Measurements from ENCODE around the gene TAX1BP3. TPM values are rescaled to one million over a fixed set of nuclear protein-coding genes. Genes with fewer than 3 reads are reported as not detected.

TAX1BP3 gene
- total RNA-seq, 1 experiment from 2014 or later, result 147 TPM

- Histone ChIP-seq H3K4me1 (replicated peaks; ENCODE audit: insufficient read depth) (peaks cover 11% of the 10 kb centered on the region), H2AFZ (no peak overlapping the region), H3K79me2 (ENCODE audit: low read depth) (peaks cover 34% of the 10 kb centered on the region), H4K20me1 (ENCODE audit: insufficient read depth) (peaks cover 13% of the 10 kb centered on the region), H3K27ac (no peak overlapping the region), H3K9me2 (ENCODE audit: insufficient read depth) (no peaks in the 10 kb centered on the region), H3K9me3 (ENCODE audit: insufficient read depth, low read depth) (no peaks in the 10 kb centered on the region), H3K4me3 (no peak overlapping the region), H3K27me3 (ENCODE audit: insufficient read depth, low read depth) (no peaks in the 10 kb centered on the region), H3F3A (ENCODE audit: insufficient read depth, low read depth) (peaks cover 33% of the 10 kb centered on the region), H3K36me3 (ENCODE audit: low read depth) (no peaks in the 10 kb centered on the region), H3K4me2 (no peak overlapping the region)
- DNase-seq, result no peak
- no peak for TF ChIP-seq EZH2 (IDR thresholded peaks at IDR 0.05; ENCODE audit: low read depth)
- TF ChIP-seq, protein P1, sequence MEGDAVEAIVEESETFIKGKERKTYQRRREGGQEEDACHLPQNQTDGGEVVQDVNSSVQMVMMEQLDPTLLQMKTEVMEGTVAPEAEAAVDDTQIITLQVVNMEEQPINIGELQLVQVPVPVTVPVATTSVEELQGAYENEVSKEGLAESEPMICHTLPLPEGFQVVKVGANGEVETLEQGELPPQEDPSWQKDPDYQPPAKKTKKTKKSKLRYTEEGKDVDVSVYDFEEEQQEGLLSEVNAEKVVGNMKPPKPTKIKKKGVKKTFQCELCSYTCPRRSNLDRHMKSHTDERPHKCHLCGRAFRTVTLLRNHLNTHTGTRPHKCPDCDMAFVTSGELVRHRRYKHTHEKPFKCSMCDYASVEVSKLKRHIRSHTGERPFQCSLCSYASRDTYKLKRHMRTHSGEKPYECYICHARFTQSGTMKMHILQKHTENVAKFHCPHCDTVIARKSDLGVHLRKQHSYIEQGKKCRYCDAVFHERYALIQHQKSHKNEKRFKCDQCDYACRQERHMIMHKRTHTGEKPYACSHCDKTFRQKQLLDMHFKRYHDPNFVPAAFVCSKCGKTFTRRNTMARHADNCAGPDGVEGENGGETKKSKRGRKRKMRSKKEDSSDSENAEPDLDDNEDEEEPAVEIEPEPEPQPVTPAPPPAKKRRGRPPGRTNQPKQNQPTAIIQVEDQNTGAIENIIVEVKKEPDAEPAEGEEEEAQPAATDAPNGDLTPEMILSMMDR (conservative IDR thresholded peaks at IDR 0.05), result no peak
- intact Hi-C loops (cut with micrococcal nuclease; ENCODE audit: unreplicated experiment), result no loop called here
- ChIA-PET CTCF (no interaction called here), POLR2A (ENCODE audit: unreplicated experiment) (no interaction called here)
- no TSS peak for BruUV-seq (replicated peaks)
Observed at GRCh38 chr17:3672571-3672970, 4.2 kb upstream of the TAX1BP3 start.

DNA sequence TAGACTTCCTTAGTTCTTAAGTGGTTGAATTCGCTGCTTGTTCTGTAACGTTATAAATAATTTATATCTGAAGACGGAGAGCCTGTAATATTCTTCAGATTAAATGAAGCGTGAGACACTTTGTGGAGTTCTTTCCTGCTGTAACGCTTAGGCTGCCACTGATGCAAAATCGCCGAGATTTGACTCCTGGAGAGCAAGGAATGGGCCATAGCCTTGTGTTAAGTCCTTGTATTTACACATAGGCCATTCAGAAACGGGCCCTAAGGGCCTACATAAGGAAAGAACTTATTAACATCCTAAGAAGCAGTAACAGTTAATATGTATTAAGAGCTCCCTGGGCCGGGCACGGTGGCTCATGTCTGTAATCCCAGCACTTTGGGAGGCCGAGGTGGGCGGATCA, 1.2 kb upstream of the TAX1BP3 start:
- Histone ChIP-seq H3K79me2 (ENCODE audit: low read depth) (peaks cover 63% of the 10 kb centered on the region), H2AFZ (no peak overlapping the region; the same call in 1 of the 2 replicates), H3K27ac (peak overlapping the region; percentile 22; the same call in 1 of the 2 replicates), H3K27me3 (ENCODE audit: insufficient read depth, low read depth) (no peaks in the 10 kb centered on the region), H3K9me2 (ENCODE audit: insufficient read depth) (no peaks in the 10 kb centered on the region), H3K9me3 (ENCODE audit: insufficient read depth, low read depth) (no peaks in the 10 kb centered on the region), H3F3A (ENCODE audit: insufficient read depth, low read depth) (peaks cover 28% of the 10 kb centered on the region), H3K36me3 (ENCODE audit: low read depth) (no peaks in the 10 kb centered on the region), H4K20me1 (ENCODE audit: insufficient read depth) (peaks cover 38% of the 10 kb centered on the region), H3K4me1 (replicated peaks; ENCODE audit: insufficient read depth) (peaks cover 25% of the 10 kb centered on the region), H3K4me2 (peak overlapping the region; percentile 98), H3K4me3 (peak overlapping the region; percentile 95)
- no peak for TF ChIP-seq EZH2 (IDR thresholded peaks at IDR 0.05; ENCODE audit: low read depth)
- TF ChIP-seq, protein P1 (conservative IDR thresholded peaks at IDR 0.05), result no peak
- ChIA-PET POLR2A (ENCODE audit: unreplicated experiment) (no interaction called here), CTCF (interaction anchor here (0.7 kb wide), 1 partner anchor 227 kb away, joined by 5 read pairs; no protein-coding TSS in a partner anchor)
- BruUV-seq (replicated peaks), result no TSS peak
- intact Hi-C loops (cut with micrococcal nuclease; ENCODE audit: unreplicated experiment), result loop anchor here (2.0 to 5.0 kb wide), 3 partner anchors 53 to 1262 kb away; partner anchors contain the start of gene HASPIN
- no peak for DNase-seq

- Histone ChIP-seq H3K4me2 (peak overlapping the region; percentile 98), H3F3A (ENCODE audit: insufficient read depth, low read depth) (peaks cover 24% of the 10 kb centered on the region), H3K36me3 (ENCODE audit: low read depth) (no peaks in the 10 kb centered on the region), H3K27ac (peak overlapping the region; percentile 22; the same call in 1 of the 2 replicates), H3K79me2 (ENCODE audit: low read depth) (peaks cover 63% of the 10 kb centered on the region), H3K27me3 (ENCODE audit: insufficient read depth, low read depth) (no peaks in the 10 kb centered on the region), H3K9me3 (ENCODE audit: insufficient read depth, low read depth) (no peaks in the 10 kb centered on the region), H3K4me1 (replicated peaks; ENCODE audit: insufficient read depth) (peaks cover 25% of the 10 kb centered on the region), H3K4me3 (peak overlapping the region; percentile 95), H2AFZ (peak overlapping the region; percentile 77), H3K9me2 (ENCODE audit: insufficient read depth) (no peaks in the 10 kb centered on the region), H4K20me1 (ENCODE audit: insufficient read depth) (peaks cover 39% of the 10 kb centered on the region)
- intact Hi-C loops (cut with micrococcal nuclease; ENCODE audit: unreplicated experiment), result loop anchor here (2.0 to 5.0 kb wide), 3 partner anchors 53 to 1262 kb away; partner anchors contain the start of gene HASPIN
- ChIA-PET CTCF (no interaction called here), POLR2A (ENCODE audit: unreplicated experiment) (interaction anchor here (0.8 to 1.0 kb wide), 2 partner anchors 33 to 68 kb away, joined by 4 to 6 read pairs; partner anchors contain the start of genes CTNS and SHPK)
- TF ChIP-seq EZH2 (IDR thresholded peaks at IDR 0.05; ENCODE audit: low read depth), result no peak
- TF ChIP-seq, protein P1 (conservative IDR thresholded peaks at IDR 0.05), result no peak
- DNase-seq, result no peak
- TSS peak; percentile 71 for BruUV-seq (replicated peaks)
Observed at GRCh38 chr17:3669085-3669347, 638 bp upstream of the TAX1BP3 start.

Data from PC-9 (cell line).